GM12878 (cell line): ENCODE measurements around the gene TMEM128. TPM values are rescaled to one million over a fixed set of nuclear protein-coding genes. Genes with fewer than 3 reads are reported as not detected.

ENCODE experiments used
- ATAC-seq: fragments of 200-7000 bp; cut with Tn5 transposase; 3 replicates; pipeline ENCODE4 v1.9.1; 2020; ENCODE audit warnings: mild to moderate bottlenecking, moderate library complexity
- BruUV-seq: library from RNA; stranded (reverse); fragments of 400-500 nt; replicated peaks from 2 replicates; lab custom pipeline; 2021; lab: Mats Ljungman, UMichigan
- CTCF ChIA-PET: fragments of 300-600 bp; sonication (Branson Sonifier 250); formaldehyde crosslinking; extraction: SDS; loops from one replicate; lab custom pipeline; 2021; ENCODE audit warnings: inconsistent platforms; lab: Yijun Ruan, JAX
- POLR2A ChIA-PET: fragments of 350-600 bp; formaldehyde crosslinking; extraction: SDS; loops from one replicate; lab custom pipeline; 2021; ENCODE audit warnings: inconsistent platforms; lab: Charles Lee
- RAD21 ChIA-PET: fragments of 300-600 bp; sonication (Branson Sonifier 250); formaldehyde crosslinking; loops from one replicate; lab custom pipeline; 2023; ENCODE audit warnings: antibody characterized with exemption; ENCODE audit not compliant: unreplicated experiment; lab: Charles Lee
- SMC1A ChIA-PET: fragments of 300-600 bp; sonication (Branson Sonifier 250); formaldehyde crosslinking; loops from one replicate; lab custom pipeline; 2023; ENCODE audit not compliant: unreplicated experiment, uncharacterized antibody; lab: Charles Lee
- DNase-seq: peaks from one replicate; pipeline ENCODE4 v3.0.0-alpha.2; 2011; ENCODE audit warnings: low read depth, low spot score
- FAIRE-seq: peaks from 3 replicates; lab custom pipeline; 2011; peaks lifted over from hg19 to GRCh38; lab: Jason Lieb, UNC
- H2AFZ ChIP-seq: 2 replicates; pipeline ENCODE4 v1.6.0; 2011; ENCODE audit warnings: low read depth, low read length, control low read depth; ENCODE audit not compliant: control insufficient read depth
- H3K27ac ChIP-seq: 2 replicates; pipeline ENCODE4 v1.5.1; 2011; ENCODE audit warnings: control low read depth; ENCODE audit not compliant: control insufficient read depth, insufficient read depth
- H3K27me3 ChIP-seq, 2 experiments: replicated peaks in 1 of 2; 2 replicates each; pipeline versions ENCODE4 v1.6.0 to v1.6.1; 2011; ENCODE audit warnings: low read length in 1 of 2; ENCODE audit not compliant: control insufficient read depth in 2 of 2, insufficient read depth in 2 of 2
- H3K36me3 ChIP-seq, 2 experiments: 2 replicates each; pipeline ENCODE4 v1.5.1; 2011; ENCODE audit warnings: low read length in 1 of 2; ENCODE audit not compliant: control insufficient read depth in 2 of 2, insufficient read depth in 2 of 2
- H3K4me1 ChIP-seq: 2 replicates; pipeline ENCODE4 v1.6.1; 2011; ENCODE audit warnings: mild to moderate bottlenecking, low read length, moderate library complexity, mixed read lengths; ENCODE audit not compliant: control insufficient read depth, insufficient read depth
- H3K4me2 ChIP-seq: 2 replicates; pipeline ENCODE4 v1.6.0; 2011; ENCODE audit warnings: control low read depth; ENCODE audit not compliant: control insufficient read depth, insufficient read depth
- H3K4me3 ChIP-seq: fragments of 200-600 bp; sonication (generic); 2 replicates; pipeline ENCODE4 v1.5.1; 2016
- H3K79me2 ChIP-seq: 2 replicates; pipeline ENCODE4 v1.6.0; 2011; ENCODE audit warnings: low read length; ENCODE audit not compliant: control insufficient read depth, insufficient read depth
- H3K9ac ChIP-seq: 2 replicates; pipeline ENCODE4 v1.8.0; 2011; ENCODE audit warnings: low read length, control low read depth, mixed read lengths; ENCODE audit not compliant: control insufficient read depth, insufficient read depth
- H3K9me3 ChIP-seq: replicated peaks from 3 replicates; pipeline ENCODE4 v1.5.1; 2011; ENCODE audit warnings: mild to moderate bottlenecking, low read length; ENCODE audit not compliant: control insufficient read depth, insufficient read depth
- H4K20me1 ChIP-seq: 2 replicates; pipeline ENCODE4 v1.6.0; 2011; ENCODE audit not compliant: control insufficient read depth, insufficient read depth
- ASH2L ChIP-seq: fragments of 300-600, 200-600 bp; sonication (generic); IDR thresholded peaks from 2 replicates; pipeline ENCODE4 v1.6.1; 2017; ENCODE audit warnings: low read depth, mild to moderate bottlenecking, borderline replicate concordance
- CHD2 ChIP-seq: IDR thresholded peaks from 2 replicates; pipeline ENCODE4 v1.6.1; 2011; ENCODE audit warnings: low read depth, low read length, improper control_type of control experiment, borderline replicate concordance
- DPF2 ChIP-seq: fragments of 450-650 bp; IDR thresholded peaks from 2 replicates; pipeline ENCODE4 v1.6.1; 2017; ENCODE audit warnings: mild to moderate bottlenecking
- HCFC1 ChIP-seq: fragments of 150-350 bp; IDR thresholded peaks from 2 replicates; pipeline ENCODE4 v1.6.1; 2014; ENCODE audit warnings: low read length
- HDAC6 ChIP-seq: fragments of 200-600 bp; sonication (generic); IDR thresholded peaks from one replicate; pipeline ENCODE4 v1.8.0; 2017; ENCODE audit warnings: antibody characterized with exemption; ENCODE audit not compliant: unreplicated experiment
- LARP7 ChIP-seq: fragments of 450-650 bp; IDR thresholded peaks from 2 replicates; pipeline ENCODE4 v1.6.1; 2017; ENCODE audit warnings: mild to moderate bottlenecking
- MEF2A ChIP-seq: IDR thresholded peaks from 2 replicates; pipeline ENCODE4 v1.6.1; 2011; ENCODE audit warnings: low read depth, mild to moderate bottlenecking, low read length, moderate library complexity; ENCODE audit not compliant: insufficient read depth
- MYC ChIP-seq: IDR thresholded peaks from 2 replicates; pipeline ENCODE4 v1.6.1; 2011; ENCODE audit warnings: mild to moderate bottlenecking, low read length, moderate library complexity, inconsistent platforms; ENCODE audit not compliant: insufficient read depth, insufficient replicate concordance, insufficient read length, severe bottlenecking
- NFYA ChIP-seq: IDR thresholded peaks from 2 replicates; pipeline ENCODE4 v1.6.1; 2011; ENCODE audit warnings: low read depth, mild to moderate bottlenecking, low read length, improper control_type of control experiment, borderline replicate concordance
- NR2C2 ChIP-seq: IDR thresholded peaks from 2 replicates; pipeline ENCODE4 v1.6.1; 2011; ENCODE audit warnings: borderline replicate concordance, low read depth; ENCODE audit not compliant: control insufficient read depth, insufficient read length
- PKNOX1 ChIP-seq: fragments of 450-650 bp; IDR thresholded peaks from 2 replicates; pipeline ENCODE4 v1.6.1; 2016; ENCODE audit warnings: mild to moderate bottlenecking
- POLR2AphosphoS5 ChIP-seq: IDR thresholded peaks from 2 replicates; pipeline ENCODE4 v1.6.1; 2011; ENCODE audit warnings: mild to moderate bottlenecking, low read length, inconsistent platforms
- RFX5 ChIP-seq: IDR thresholded peaks from 2 replicates; pipeline ENCODE4 v1.6.1; 2011; ENCODE audit warnings: low read depth, low read length, improper control_type of control experiment
- SP1 ChIP-seq: IDR thresholded peaks from one replicate; pipeline ENCODE4 v1.6.1; 2011; ENCODE audit warnings: low read depth, low read length
- SRF ChIP-seq, 2 experiments: IDR thresholded peaks; 2 replicates each; pipeline ENCODE4 v1.6.1; 2011; ENCODE audit warnings: low read depth in 2 of 2, low read length in 2 of 2, mild to moderate bottlenecking in 1 of 2, moderate library complexity in 1 of 2
- TBL1XR1 ChIP-seq: IDR thresholded peaks from 2 replicates; pipeline ENCODE4 v1.6.1; 2012; ENCODE audit warnings: low read depth, low read length, improper control_type of control experiment
- YY1 ChIP-seq: IDR thresholded peaks from 2 replicates; pipeline ENCODE4 v1.6.1; 2011; ENCODE audit warnings: low read depth, mild to moderate bottlenecking, low read length
- ZBTB40 ChIP-seq: fragments of 450-650 bp; IDR thresholded peaks from 2 replicates; pipeline ENCODE4 v1.6.1; 2016; ENCODE audit warnings: mild to moderate bottlenecking, moderate library complexity, borderline replicate concordance
- ZNF384 ChIP-seq: IDR thresholded peaks from 2 replicates; pipeline ENCODE4 v1.6.1; 2012; ENCODE audit warnings: low read depth, mild to moderate bottlenecking, low read length, improper control_type of control experiment, borderline replicate concordance
- WGBS: methylation state at CpG from one replicate; pipeline ENCODE4 v1.1.6; 2016; ENCODE audit warnings: low lambda C conversion rate; ENCODE audit not compliant: insufficient replicate concordance, insufficient coverage; ENCODE audit errors: missing lambda C conversion rate; 5-methylcytosine and 5-hydroxymethylcytosine counted together
- in situ Hi-C: fragments of 300-500 bp; cut with MboI; formaldehyde crosslinking; loops from 9 replicates; pipeline ENCODE4 v1.14.3; 2018; ENCODE audit warnings: mixed read lengths
- intact Hi-C: fragments of 100-400 bp; cut with micrococcal nuclease; formaldehyde crosslinking; loops from one replicate; pipeline ENCODE4 v1.14.2; 2022; ENCODE audit not compliant: unreplicated experiment
- polyA plus RNA-seq, 11 experiments: library from polyadenylated mRNA; depleted of rRNA in 4 of 11; unstranded in 6 of 11; stranded (reverse) in 5 of 11; fragments of >200 nt; fragmentation: Nextera tagmentation in 4 of 11; fragmentation: Illumina TruSeq in 1 of 11; extraction: Ambion mirVana in 4 of 11; extraction: Trizol in 1 of 11; gene quantifications; 1 replicate in 1 of 11; 2 replicates in 10 of 11; pipeline versions ENCODE4 v1.2.1 to v1.2.3, GENCODE V29; 2011 to 2016; ENCODE audit warnings: inconsistent platforms in 2 of 11, missing spikeins in 2 of 11, low read depth in 1 of 11
- total RNA-seq, 4 experiments: library from RNA; depleted of rRNA in 3 of 4; stranded (reverse); fragments of >200 nt in 3 of 4; fragmentation: Illumina TruSeq in 1 of 4; extraction: Trizol in 1 of 4; gene quantifications; 2 replicates each; pipeline versions ENCODE4 v1.2.1 to v1.2.3, GENCODE V29; 2013 to 2021

Gene TMEM128
- total and polyA plus RNA-seq, 10 of the 15 experiments (the other 5 are each of a cell fraction or from before 2014, with no cell fraction given): 9.3 to 44.2 (median 18.9) TPM

GRCh38 chr4:4289941-4290850 lies 42.2 kb upstream of the TMEM128 start, which contains the start of the genes LYAR and ZBTB49:
LYAR (minus strand) TSS chr4:4290154; CDS start chr4:4283742, 6,412 bp downstream.
ZBTB49 (plus strand) TSS chr4:4290251; CDS start chr4:4299946, 9,695 bp downstream.
- DNase-seq (peak; percentile 69), ATAC-seq (peak; percentile 95), FAIRE-seq (peak; percentile 86)
- no peaks in the 10 kb centered on the region for H4K20me1 ChIP-seq
- H3K27ac ChIP-seq: peak within 1 kb of the TSS; percentile 71
- ChIA-PET POLR2A (interaction anchor here (0.5 kb wide), 1 partner anchor 38 kb away, joined by 3 read pairs; no protein-coding TSS in a partner anchor), RAD21 (no interaction called here), SMC1A (no interaction called here), CTCF (interaction anchor here (1.0 kb wide), 1 partner anchor 13 kb away, joined by 3 read pairs; no protein-coding TSS in a partner anchor)
- in situ Hi-C loops (no loop called here), intact Hi-C loops (no loop called here)
- H3K4me3 ChIP-seq: peak within 1 kb of the TSS; percentile 78
- H3K9me3 ChIP-seq: no peaks in the 10 kb centered on the region; the same call in 2 of the 3 replicates
- no TSS peak for BruUV-seq
- under 1% methylated on average over 60 of the region's 77 CpGs for WGBS
- H3K9ac ChIP-seq: peak within 1 kb of the TSS; percentile 86
- no peaks in the 10 kb centered on the region for H3K27me3 ChIP-seq
- peak within 1 kb of the TSS; percentile 77 for H3K4me2 ChIP-seq
- H3K4me1 ChIP-seq: peaks cover 6% of the 10 kb centered on the region
- H2AFZ ChIP-seq: peak within 1 kb of the TSS; percentile 91
- peaks cover 43% of the 10 kb centered on the region for H3K79me2 ChIP-seq
- peaks cover 0 to under 1% of the 10 kb centered on the region in 2 experiments; a peak in 1 of 4 replicates for H3K36me3 ChIP-seq
- TF ChIP-seq TBL1XR1 (no peak), RFX5 (no peak), MEF2A (no peak), ASH2L (no peak), ZNF384 (no peak), ZBTB40 (peak; percentile 87), YY1 (0 out of 2 replicates have a peak, but pooled peaks have one; percentile 33), PKNOX1 (peak; percentile 82), SP1 (peak; percentile 43), POLR2AphosphoS5 (peak; percentile 85), HCFC1 (peak; percentile 62), SRF (IDR thresholded peaks at IDR 0.05; ENCODE audit: low read depth in 2 of 2, low read length in 2 of 2) (no peak), HDAC6 (no peak), DPF2 (peak; percentile 67), CHD2 (peak; percentile 52; the same call in 1 of the 2 replicates), MYC (peak; percentile 78), NR2C2 (no peak), LARP7 (0 out of 2 replicates have a peak, but pooled peaks have one; percentile 54), NFYA (no peak)
